HG02623 (cell line): Measurements from ENCODE around the gene LRFN2.

ENCODE experiments used
- ATAC-seq: cut with Tn5 transposase; IDR thresholded peaks from one replicate; pipeline ENCODE4 v1.9.1; 2021; ENCODE audit warnings: moderate library complexity; ENCODE audit not compliant: unreplicated experiment

The LRFN2 gene

DNA sequence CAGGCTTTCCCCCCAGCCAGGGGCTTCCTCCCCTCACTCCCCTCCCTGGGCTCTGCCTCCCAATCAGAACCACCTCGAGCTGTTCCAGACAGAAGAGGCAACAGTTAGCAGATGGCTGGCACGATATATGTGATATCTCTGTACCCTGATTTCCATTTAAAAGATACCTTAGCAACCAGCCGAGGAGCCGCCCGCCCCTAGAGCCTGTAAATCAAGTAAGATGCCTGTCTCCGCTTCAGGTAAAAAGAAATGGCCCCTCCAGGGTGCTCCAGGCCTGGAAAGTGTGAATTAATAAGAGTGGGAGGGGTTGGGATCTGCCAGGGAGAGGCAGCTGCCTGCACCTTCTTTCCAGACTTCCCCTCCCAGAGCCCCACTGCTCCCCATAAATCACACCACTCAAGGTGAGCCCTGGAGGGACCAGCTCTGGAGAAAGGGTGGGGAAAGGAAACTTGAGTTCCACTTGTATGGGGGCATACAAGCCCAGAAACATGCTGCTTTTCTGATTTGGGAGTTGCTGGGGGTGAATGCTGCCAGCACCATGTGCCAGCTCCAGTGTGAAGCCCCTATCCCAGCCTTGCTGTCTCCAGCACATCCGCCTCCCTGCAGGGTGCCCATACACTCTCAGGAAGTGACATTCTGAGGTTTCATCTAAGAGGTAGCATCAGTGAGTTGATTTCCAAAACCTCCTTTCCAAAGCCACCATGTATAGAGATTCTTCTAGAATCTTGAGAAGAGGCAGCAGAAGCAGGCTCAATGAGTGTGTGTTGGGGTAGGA lies 148.0 kb downstream of the LRFN2 start:
- ATAC-seq: no peak

DNA sequence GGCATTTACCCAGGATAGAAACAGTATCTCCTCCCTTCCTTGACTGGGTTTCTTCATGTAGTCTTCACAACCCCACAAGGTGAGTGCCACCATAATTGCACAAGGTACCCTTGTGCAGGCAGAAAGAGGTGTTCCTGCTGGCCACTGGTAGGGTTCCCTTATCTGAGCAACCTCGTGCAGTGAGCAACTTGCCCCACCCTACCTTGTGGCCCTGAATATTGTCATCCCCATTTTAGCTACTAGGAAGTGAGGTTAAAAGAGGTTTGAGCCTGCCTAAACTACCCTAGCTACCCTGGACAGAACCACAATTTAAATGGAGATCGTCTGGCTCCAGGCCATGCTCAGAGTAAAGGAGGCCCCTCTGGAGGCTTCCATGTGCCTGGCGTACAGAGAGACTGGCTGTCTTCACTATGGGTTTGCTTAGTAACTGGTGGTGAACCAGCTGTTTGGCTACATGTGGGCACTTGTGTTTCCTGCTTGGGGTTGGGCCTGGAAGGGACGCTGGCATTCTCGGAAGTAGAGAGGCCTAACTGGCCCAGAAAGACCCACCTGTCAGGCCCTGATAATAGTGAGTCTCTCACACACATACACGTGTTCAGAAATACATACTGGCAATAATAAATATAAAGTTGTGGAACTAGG lies 148.8 kb downstream of the LRFN2 start:
- ATAC-seq: no peak

DNA sequence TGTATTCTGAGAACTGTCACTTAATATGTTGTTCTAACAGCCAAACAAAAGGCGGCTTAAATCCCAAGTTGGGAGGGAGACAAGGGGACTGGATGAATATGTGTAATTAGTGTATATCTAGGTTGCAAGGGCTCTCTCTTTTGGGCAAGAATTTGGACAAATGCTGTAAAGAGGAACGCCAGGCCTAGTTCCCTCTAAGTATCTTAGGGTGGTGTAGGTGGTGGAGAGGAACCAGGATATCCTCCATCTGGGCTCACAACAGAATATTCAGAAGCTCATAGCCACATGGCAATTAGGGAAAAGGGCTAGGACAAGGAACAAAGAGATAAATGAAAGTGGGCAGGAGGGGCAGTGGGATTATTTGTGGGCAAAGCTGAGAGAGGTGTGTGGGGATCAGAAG lies 149.5 kb downstream of the LRFN2 start:
- no peak for ATAC-seq

DNA sequence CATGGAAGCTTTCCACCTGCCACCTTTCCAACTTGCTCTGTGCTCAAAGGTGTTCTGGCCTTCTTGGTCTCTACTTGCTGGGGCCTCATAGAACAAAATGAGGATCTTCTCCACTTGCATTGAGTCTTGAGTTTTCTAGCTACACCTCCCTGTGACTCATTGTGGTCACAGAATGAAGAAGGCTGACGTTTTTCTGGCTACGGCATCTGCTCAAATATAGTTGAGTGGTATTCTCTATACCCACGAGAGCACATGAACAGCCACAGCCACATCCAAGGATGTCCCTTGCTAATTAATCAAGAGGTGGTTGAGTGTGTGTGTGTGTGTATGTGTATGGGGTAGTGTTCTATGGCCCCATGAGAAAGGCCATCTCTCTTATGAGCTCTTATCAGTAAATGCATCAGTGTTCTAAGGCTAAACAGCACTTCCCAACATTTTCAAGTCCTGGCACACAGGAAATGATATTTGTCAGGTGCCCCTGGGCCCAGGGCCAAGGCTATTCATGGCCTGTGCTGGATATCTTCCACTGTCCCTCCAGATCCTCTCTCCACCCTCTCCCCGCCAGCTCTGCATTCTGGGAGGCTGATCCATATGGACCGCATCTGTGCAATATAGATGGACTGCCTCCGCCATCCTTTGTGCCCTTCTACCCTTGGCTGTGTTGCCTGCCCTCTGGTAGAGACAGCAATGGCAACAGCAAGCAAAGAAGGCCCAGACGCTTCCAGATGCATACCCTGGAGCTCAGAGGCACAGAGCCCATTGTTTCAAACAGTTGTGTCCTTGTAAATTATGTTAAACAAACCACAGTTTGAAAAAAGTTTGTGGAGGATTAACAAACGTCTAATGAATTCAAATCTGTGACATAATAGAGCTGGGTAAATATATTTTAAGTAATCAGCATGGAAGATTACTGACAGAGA lies 150.2 kb downstream of the LRFN2 start:
- no peak for ATAC-seq

DNA sequence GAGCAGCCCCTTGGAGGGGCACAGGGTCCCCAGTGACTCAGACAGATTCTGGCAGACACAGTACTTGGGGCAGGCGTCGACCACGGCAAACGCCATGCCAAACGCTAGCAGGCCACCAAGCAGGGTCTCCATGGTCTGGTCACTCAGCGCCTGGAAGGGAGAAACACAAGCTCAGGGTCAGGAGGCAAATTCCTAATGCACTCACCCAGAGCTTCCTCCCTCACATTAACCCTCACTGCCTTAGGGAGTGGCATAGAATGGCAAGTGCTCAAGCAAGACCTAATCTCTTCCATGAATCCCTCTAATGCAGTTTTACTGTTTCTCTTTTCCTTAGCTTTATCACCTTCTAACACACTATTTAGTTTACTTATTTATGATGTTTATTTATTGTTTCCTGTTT lies 154.2 kb downstream of the LRFN2 start:
- ATAC-seq: no peak

DNA sequence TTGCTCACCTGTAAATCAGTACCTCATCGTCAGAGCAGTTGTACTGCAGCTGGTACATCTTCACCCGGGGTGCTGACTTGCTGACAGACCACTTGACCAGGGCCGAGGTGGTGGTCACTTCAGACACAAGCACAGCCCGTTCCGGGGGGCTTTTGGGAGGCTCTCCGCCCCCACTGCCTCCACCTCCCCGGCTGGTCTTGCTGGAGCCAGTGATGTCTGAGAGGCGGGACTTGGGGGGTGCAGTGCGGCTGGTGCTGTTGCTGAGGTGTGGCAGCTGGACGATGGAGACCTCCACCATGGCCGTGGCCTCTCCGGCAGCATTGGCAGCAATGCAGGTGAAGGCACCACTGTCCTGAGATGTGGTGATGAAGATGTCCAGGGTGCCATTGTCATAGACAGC lies 155.5 kb downstream of the LRFN2 start:
- ATAC-seq: no peak

DNA sequence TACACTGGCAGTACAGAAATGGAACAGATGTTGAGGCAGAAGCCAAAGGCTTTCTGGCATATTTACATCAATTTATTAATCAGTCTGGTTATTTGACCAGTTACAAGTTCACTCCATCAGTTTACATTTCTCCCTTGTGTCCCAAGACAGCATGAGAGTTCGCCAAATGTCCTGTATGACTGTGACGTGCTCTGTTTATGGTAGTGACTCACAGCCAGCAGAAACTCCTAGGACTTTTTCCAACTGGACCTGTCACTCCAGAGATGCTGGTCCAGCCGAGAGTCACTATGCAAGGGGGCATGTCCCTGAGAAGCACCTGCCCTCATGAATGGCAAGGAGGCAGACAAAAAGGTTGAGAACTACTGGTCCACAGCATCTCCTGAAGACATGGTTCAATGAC lies 160.0 kb downstream of the LRFN2 start:
- no peak for ATAC-seq

DNA sequence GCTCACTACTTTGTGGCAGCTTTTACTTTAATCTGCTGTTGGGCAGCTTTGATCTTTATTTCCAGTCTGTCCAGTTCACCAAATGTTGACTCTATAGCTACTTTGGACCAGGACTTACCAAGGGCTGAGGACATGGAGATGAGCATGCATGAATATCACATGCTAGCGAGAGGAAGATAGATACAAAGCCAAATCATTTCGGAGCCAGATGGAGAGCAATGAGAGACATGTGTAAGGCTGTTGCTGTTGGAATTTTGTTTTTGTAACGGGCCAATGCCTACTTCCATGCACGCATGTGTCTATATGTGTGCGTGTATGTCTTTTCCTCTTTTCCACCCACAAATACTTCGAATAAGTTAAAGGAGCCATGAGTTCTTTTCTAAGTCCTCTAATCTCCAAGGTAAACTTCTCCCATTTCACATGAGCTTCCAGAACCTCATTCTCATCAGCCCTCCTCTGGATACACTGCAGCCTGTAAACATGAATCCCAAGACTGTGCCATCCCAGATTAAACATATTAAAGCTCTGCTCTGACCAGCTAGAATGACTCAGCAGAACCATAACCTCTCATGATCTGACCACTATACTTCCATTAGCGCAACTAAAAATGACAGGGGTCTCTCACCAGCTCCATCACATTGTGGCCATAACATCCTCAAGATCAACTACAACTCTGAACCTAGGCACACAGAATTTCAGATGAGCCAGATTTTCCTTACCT lies 160.7 kb downstream of the LRFN2 start:
- no peak for ATAC-seq

DNA sequence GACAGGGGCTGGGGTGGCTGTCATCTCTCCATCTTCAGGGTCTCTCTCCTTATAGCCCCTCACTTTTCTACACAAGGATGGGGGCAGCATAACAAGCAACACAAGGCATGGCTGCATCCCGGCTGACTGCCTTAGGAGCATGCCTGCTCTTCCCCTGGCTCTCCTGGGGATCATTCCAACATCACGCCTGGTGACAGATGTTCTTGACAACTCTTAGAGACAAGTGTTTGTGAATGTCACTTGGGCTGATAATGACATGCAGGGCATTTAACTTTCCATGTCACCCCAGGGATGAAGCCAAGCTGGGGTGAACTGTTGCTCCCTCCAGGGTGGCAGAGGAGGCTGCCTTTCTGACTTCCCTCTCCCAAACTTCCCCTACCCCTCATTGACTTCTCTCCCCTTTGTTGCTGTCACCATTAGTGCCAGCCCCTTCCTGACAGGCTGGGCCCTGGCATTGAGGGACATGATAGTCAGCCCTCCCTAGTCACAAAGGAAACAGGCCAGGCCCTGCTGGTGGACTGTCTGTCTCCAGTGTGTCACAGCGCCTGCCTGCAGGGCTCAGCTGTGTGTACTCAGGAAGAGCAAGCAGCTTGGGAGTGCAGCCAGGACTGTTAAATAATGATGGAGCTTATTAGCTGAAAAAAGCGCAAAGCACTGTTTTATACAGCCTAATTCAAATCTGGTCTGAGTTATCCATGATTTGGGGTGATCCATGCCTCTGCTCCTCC lies 161.8 kb downstream of the LRFN2 start:
- no peak for ATAC-seq

DNA sequence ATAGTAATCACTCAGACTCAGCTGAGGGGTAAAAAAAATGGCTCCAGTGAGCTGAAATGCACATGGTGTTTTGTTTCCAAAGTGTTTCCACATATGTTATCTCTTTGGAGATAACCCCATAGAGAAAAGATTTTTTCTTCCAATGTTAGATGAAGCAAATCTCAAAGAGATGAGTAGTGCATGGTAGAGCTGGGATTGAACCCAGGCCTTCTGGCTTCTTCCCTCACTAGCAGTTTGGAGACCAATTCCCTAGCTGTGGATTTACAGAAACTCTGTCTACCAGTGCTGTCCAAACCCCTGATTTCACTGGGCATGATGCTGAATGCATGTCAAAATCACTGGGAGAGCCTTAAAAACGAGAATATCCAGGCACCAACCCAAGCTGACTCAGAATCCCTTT lies 165.1 kb downstream of the LRFN2 start:
- ATAC-seq: no peak

DNA sequence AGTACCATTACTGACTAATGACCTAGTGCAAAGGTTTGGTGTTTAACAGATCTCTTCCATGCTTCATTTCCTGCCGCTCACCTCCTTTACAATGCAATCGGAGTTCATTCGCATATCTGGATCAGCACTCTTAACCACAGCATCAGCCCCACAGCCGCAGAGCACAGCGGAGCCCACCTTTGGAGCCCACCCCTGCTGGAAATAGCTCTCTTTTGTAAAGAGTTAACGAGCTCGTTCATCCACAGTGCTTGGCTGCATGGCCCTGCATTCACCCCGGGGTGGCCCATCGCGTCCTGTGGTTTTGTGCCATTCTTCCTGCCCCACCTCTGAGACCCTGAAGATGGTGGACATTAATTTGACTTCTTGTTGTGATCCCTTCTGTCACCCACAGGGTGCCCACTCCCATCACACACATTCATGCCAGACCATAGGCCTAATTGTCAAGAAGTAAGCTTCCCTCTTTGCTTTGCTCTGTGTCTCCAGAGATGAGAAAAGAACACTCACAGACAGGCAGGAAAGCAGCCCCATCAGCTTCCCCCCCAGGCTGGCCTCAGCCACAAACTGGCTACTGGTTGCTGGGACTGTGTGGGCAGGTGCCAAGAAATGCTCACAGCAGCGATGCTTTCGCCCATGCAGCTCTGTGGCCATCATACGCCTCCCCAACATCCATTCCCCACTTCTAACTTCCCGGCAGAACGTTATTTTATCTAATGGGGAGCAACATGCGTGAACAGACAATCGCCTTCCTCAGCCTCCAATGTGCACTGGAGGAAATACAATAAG lies 167.0 kb downstream of the LRFN2 start:
- no peak for ATAC-seq

DNA sequence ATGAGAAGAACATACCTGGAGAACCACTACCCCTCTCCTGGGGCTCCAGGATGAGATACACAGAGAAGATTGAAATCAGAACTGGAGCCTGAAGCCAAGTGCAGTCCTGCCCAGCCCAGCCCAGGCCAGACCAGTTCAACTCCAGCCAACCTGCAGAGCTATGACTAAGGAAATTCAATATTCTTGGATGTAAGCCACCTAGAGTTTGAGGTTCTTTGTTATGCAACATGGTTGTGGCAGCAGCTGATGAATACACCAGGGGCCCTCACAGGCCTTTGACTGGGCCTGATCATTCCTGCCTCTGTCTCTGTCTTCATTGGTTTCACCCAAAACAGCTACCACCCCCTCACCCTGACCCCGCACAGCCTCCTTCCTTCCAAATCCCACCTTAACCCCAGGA lies 167.8 kb downstream of the LRFN2 start:
- no peak for ATAC-seq

DNA sequence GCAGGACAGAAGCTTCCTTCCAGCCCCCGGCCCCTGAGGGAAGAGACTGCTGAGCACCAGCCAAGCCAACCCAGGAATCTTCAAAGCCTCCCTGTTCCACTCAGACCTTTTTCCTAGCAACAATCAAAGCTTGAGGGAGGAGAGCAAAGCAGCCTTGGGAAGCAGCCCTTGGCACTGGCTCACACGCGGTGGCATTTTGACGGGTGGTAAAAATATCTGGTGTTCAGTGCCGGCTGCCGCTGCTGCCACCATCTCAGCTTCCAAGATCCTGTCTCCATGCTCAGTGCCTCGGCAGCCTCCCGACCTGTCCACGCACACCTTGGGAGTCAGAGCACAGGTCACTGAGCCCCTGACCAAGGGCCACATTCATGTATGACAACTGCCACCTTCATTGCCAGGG lies 170.1 kb downstream of the LRFN2 start:
- no peak for ATAC-seq

DNA sequence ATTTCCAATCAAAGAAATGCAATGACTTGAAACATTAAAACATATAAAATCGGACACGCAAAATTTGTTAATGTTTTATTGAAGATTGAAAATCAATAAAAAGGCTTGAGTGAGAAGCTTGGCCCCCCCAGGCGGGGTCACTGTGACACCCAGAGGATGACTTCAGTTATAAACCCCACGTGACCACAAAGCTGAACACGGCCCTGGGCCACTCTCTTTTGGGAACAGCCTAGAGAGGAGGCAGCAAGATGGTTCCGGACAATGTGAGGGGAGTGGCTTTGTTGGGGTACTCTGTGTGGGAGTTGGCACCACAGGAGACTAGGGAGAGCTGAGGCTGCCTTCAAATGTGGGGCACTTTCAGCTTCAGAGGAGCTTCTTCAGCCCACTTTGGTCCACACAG lies 172.5 kb downstream of the LRFN2 start:
- no peak for ATAC-seq

DNA sequence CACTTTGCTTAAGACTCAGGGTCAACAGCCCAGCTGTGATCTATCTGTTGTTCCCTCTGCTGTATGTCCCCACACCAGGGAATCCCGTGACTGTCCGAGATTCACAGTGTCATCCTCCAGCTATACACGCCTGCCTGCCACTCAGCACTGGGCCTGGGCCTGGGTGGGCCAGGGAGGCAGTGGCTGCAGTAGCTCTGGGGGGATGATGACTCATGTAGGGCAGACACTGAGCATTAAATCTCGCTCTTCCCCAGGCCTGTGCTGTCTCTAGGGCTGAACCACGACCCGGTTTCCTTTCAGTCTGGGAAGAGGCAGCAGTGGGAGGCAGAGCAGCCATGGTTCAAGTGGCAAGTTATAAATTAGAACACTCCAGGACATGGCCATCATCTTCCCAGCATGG lies 173.9 kb downstream of the LRFN2 start:
- ATAC-seq: no peak

DNA sequence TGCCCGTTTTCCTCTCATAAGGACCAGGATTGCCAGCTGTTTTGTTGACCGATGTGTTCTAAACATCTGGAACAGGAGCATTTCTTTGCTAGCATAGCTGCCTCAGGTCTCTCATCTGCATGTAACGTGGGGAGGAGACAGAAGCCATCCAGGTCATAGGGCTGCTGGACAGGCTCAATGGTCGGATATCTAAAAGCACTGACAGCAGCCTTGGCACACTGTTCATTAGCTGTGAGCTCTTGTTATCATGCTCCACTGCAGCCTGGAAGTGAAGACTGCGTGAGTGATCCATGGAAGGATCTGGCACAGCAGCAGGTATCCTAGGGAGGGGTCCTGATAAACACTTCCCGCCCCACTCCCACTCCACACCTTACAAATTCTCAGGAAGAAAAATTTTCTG lies 175.3 kb downstream of the LRFN2 start:
- ATAC-seq: no peak

DNA sequence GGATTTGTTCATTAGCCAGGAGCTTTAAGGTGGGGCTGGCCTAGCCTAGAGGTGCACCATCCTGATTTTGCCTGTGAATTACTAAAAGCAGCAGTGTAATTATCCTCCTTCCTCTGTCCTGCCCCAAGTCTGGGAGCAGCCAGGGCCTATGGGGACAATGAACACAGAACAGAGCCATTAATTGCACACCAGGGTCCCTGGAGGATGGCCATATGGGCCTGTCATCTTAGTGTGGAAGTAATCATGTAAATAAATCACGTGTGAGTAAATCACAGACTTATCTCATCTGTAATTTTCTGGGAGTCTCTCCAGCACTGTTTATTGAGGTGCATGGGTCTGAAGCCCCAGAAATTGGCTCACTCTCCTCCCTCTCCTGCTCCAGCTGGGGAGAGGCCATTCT lies 176.3 kb downstream of the LRFN2 start:
- ATAC-seq: no peak

DNA sequence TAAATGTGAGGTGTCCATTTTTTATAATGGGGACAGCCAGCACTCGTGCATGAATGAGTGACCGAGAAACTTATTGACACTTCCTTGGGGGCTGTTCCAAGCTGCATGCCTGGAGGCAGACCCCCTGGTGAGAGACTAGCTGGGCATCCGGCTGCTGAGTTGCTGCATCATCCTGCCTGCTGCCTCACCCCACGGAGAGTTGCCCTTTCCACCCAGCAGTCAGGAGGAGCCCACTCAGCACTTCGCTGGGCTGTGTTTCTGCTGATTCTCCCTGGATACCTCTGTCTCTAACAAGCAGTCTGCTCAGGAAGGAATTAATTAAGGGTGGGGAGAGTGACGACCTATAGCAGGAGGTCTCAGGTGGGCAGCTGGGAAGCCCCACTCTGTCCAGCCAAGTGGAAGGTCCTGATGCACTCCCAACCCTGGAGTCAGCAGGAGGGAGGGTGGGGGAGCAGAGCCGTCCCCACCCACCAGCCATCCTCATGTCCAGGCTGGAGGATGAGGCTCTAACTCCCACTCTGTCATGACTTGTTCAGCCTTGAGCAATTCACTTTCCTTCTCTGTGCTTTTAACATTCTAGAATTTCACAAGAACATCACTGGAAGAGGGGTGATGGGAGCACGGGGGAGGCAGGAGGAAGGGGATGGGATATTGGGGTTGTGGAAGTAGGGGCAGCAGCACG lies 177.3 kb downstream of the LRFN2 start:
- no peak for ATAC-seq
